Skin of body (tissue), 2 donors: ENCODE measurements around the gene BAZ2B. TPM values are rescaled to one million over a fixed set of nuclear protein-coding genes. Genes with fewer than 3 reads are reported as not detected.

Experiments used
- DNase-seq: peaks from one replicate; lab custom pipeline; 2025; lab: John Stamatoyannopoulos, UW
- total RNA-seq: library from RNA; depleted of rRNA; stranded (reverse); fragments of >200 nt; gene quantifications from one replicate; pipeline ENCODE4 v1.2.3, GENCODE V29; 2014

The BAZ2B gene
- total RNA-seq, 1 donor from 2014 or later = 136 TPM

- no peak for DNase-seq
Observed at GRCh38 chr2:159468257-159468656, 148.1 kb downstream of the BAZ2B start.

GRCh38 chr2:159462961-159463360 lies 153.4 kb downstream of the BAZ2B start:
- DNase-seq = no peak

GRCh38 chr2:159462201-159462785 lies 154.1 kb downstream of the BAZ2B start:
- DNase-seq = no peak

- DNase-seq = no peak
Observed at GRCh38 chr2:159461076-159461475, 155.3 kb downstream of the BAZ2B start.

GRCh38 chr2:159460227-159460626 lies 156.1 kb downstream of the BAZ2B start:
- no peak for DNase-seq

- DNase-seq = no peak
Observed at GRCh38 chr2:159459279-159459678, 157.1 kb downstream of the BAZ2B start.

- no peak for DNase-seq
Observed at GRCh38 chr2:159457589-159457988, 158.8 kb downstream of the BAZ2B start.

- no peak for DNase-seq
Observed at GRCh38 chr2:159456500-159457426, 159.6 kb downstream of the BAZ2B start.

- DNase-seq = no peak
Observed at GRCh38 chr2:159455330-159455918, 160.9 kb downstream of the BAZ2B start.

GRCh38 chr2:159454185-159454584 lies 162.2 kb downstream of the BAZ2B start:
- DNase-seq = no peak

GRCh38 chr2:159450180-159450579 lies 166.2 kb downstream of the BAZ2B start:
- no peak for DNase-seq

GRCh38 chr2:159449504-159450124 lies 166.7 kb downstream of the BAZ2B start:
- no peak for DNase-seq

GRCh38 chr2:159446817-159447216 lies 169.5 kb downstream of the BAZ2B start:
- DNase-seq = no peak

GRCh38 chr2:159446201-159446600 lies 170.1 kb downstream of the BAZ2B start:
- no peak for DNase-seq

- no peak for DNase-seq
Observed at GRCh38 chr2:159445307-159445706, 171.0 kb downstream of the BAZ2B start.

- DNase-seq = no peak
Observed at GRCh38 chr2:159444754-159445153, 171.6 kb downstream of the BAZ2B start.

GRCh38 chr2:159442159-159442852 lies 174.0 kb downstream of the BAZ2B start:
- DNase-seq = no peak

- no peak for DNase-seq
Observed at GRCh38 chr2:159441182-159441581, 175.2 kb downstream of the BAZ2B start.

GRCh38 chr2:159439421-159439820 lies 176.9 kb downstream of the BAZ2B start:
- DNase-seq = no peak

- DNase-seq = no peak
Observed at GRCh38 chr2:159438720-159439353, 177.5 kb downstream of the BAZ2B start.

- DNase-seq = no peak
Observed at GRCh38 chr2:159438284-159438683, 178.1 kb downstream of the BAZ2B start.
